HUDEP-2 (cell line): ENCODE results near the gene PODN.
A peak's percentile ranks its signal among the peaks of the same experiment; 100 is the strongest.

Experiments used
- DNase-seq, 76 experiments: peaks; one replicate each; lab custom pipeline; 2025; ENCODE audit not compliant: unreplicated experiment in 76 of 76; lab: John Stamatoyannopoulos, UW

Gene PODN

DNA sequence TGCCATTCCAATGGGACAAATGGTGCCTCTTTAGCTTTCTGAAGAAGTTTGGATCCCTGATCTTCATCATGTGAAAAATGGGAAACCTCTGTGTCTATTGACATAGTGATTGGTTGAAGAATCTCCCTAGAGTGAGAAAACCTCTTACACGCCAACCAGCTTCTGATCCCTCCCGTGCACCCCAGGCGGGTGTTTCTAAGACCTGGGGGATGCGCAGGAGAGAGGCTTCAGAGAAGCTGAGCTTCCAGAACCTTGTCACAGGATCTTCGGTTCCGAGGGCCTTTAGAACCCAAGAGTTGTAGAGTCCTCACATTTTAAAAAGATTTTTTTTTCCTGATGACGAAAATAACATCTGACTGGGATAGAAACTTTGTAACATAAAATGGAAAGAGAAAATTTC lies 11.3 kb downstream of the PODN start:
- no peak for DNase-seq

DNA sequence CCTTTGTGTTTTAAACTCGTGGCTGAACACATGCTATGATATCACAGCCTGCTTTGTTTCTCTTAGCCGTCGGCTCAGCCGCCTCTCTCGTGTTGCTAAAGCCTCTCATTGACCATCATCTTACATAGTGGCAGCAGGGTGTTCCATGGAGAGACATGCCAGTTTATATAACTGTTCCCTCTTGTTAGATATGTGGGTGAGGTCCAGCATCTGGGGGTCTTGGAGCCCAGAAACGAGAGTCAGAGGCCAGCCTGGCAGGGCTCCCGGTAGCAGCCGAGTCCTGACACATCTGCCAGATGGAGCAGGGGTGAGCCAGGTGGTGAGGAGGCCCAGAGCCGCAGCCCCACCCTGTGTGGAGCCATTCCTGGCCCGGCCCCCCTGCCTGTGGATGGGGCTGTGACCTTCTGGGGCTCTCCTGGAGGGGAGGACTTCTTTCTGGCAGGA lies 11.9 kb downstream of the PODN start:
- no peak for DNase-seq

DNA sequence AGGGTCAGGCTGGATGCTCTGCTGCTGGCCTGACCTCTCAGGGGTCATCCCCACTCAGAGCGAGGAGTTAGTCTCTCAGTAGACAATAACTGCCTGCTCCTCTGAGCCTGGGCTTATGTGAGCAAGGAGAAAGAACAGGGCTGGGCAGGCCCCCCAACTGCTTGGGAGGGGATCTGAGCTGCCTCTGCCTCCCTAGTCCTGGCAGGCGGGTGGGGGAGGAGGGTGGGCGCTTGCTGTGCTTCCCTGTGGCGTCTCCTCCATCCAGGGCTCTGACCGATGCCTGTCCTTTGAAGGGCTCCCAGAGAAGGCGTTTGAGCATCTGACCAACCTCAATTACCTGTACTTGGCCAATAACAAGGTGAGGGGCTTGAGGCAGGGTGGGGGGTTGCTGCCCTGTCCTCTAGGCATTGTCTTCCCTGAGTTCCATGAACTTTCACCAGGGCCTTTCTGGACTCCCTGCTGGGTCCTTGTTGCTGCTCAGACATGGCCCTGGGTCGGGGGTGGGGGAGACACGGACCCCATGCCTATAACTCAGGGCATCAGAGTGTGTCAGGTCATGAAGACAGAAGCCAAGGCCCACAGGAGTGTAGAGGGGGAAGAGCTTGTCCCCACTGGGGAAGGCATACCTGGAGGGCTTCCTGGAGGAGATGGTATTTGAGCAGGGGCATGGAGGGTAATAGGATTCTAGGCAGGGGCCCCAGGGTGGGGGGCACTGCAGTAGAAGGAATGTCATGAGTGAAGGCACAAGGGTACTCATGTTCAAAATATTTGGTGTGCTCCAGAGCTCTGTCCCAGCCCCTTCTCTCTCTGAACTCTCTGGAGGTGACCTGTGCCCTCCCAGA lies 12.5 kb downstream of the PODN start:
- DNase-seq: no peak

DNA sequence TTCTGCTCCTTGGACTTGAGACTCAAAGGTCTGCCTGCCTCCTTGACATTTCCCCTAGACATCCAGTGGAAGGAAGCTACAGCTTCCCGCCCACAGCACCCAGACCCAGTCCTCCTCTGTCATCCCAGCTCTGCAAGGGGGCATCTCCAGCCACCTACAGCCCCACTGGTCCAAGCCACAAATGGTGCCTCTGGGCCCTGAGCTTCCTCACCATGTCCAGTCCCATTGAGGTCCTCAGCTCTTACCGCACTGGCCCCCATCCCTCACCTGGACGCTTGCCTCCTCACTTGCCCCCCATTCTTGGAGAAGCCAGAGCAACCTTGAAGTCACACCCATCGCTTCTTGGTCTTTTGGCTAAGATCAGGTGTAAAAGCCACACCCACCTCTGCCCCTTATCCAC lies 13.2 kb downstream of the PODN start:
- DNase-seq: no peak

DNA sequence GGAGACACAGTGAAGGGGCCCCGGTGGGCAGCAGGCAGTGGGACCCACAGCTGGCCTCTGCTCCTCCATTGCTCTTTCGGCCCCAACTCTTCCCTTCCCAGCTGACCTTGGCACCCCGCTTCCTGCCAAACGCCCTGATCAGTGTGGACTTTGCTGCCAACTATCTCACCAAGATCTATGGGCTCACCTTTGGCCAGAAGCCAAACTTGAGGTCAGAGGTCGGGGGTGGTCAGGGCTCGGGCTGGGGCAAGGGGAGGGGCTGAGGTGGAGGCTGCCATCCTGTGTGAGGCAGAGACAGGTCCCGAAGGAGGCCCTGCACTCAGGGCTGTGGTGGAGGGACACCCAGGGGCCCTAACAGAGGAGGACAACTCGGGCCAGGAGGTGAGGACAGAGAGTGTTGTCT lies 13.7 kb downstream of the PODN start:
- no peak for DNase-seq

DNA sequence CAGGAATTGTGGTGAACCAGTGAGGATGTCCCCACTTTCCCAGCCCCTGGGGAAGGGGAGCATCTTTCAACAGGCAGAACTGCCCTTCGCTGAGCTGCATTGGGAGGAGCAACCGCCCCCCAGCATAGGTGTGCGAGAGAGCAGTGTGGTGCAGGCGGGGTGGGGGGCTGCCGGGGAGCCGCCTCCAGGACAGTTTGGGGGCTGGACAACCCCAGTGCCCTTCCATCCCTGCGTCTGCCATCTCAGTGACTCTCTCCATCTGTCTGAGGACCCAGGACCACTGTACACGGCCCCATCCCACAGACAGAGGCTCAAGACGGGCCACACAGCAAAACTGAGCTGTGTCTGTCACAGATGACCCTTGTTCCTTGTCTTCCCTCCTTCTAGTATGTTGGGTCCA lies 14.2 kb downstream of the PODN start:
- no peak for DNase-seq

DNA sequence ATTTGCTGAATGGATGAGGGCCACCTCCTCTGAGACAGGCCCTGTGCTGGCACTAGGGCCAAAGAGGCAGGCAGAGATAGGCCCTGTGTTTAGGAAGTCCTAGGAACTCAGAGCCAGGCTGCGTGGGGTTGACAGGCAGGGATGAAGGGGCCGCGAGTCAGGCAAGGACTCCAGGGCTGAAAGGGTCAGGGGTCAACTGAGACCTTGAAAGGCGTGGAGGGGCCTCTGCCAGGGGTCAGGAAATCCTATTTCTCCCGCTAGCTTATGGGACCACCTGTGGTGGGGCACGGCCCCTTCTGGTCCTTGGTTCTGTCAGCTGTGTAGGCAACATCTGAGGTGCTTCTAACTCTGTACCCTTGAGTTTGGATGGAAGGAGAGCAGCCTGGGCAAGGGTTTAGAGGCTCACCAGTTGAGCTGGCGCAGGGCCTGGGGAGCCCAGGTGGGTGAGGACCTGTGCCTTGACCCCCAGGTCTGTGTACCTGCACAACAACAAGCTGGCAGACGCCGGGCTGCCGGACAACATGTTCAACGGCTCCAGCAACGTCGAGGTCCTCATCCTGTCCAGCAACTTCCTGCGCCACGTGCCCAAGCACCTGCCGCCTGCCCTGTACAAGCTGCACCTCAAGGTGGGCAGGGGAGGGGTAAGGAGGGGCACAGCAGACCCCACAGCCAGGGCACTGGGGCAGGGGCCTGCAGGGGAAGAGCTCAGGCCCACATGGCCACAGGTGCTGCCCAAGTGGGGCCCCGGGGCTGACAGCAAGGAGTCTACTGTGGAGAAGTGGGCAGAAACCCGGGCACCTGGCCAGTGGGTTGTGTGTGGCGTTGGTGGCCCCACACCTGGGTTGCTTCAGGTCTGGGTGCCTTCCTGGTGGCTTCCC lies 14.9 kb downstream of the PODN start:
- no peak for DNase-seq

DNA sequence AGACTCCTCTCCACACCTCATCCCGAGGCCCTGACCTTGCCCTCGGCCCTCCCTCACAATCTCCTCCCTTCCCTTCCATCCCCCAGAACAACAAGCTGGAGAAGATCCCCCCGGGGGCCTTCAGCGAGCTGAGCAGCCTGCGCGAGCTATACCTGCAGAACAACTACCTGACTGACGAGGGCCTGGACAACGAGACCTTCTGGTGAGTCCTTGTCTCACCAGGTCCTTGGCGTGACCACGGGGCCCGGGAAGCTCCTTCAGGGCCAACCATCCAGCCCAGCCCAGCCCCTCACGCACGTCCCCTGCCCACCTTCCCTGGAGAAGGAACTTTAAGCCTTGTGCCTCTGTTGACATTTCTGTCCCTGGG lies 15.6 kb downstream of the PODN start:
- no peak for DNase-seq

DNA sequence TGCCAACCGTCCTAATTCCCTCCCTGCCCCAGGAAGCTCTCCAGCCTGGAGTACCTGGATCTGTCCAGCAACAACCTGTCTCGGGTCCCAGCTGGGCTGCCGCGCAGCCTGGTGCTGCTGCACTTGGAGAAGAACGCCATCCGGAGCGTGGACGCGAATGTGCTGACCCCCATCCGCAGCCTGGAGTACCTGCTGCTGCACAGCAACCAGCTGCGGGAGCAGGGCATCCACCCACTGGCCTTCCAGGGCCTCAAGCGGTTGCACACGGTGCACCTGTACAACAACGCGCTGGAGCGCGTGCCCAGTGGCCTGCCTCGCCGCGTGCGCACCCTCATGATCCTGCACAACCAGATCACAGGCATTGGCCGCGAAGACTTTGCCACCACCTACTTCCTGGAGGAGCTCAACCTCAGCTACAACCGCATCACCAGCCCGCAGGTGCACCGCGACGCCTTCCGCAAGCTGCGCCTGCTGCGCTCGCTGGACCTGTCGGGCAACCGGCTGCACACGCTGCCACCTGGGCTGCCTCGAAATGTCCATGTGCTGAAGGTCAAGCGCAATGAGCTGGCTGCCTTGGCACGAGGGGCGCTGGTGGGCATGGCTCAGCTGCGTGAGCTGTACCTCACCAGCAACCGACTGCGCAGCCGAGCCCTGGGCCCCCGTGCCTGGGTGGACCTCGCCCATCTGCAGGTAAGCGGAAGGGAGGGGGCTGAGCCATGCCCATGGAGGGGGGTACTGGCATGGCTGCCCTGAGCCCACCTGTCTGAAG lies 16.5 kb downstream of the PODN start:
- DNase-seq: no peak

DNA sequence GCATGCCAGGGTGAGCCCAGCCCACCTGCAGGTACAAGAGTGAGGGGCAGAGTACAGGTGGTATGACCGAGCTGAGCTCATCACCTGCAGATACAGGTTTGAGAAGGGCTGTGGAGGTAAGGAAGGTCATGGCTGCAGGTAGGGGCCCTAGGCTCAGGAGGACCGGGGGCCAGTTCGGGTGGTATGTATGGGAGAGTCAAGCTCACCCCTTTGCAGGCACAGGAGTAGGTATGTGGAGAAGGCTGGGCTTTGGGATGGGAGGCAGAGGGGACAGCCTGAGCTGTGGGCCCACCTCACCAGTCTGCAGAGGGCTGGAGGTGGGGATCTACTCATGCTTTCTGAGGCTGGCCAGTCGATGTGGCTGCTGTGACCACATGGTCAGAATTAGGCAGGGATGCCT lies 17.2 kb downstream of the PODN start:
- no peak for DNase-seq

DNA sequence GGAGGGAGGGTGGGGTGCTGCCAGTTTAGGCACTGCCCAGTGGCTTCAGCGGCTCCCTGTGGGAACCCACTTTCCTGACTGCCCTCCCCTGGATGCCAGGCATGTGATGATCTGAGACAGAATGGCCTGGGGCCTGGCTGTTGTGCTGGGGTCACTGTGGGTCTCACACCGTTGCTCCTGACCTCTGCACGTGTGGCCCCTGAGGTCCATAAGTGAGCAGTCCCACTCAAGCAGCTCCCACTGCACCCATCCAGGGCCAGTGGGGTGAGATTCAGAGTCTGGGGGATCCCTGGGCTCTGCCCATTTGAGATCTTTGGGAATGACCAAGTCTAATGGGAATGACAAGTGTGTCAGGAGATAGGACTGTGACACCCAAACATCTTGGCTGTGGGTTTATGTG lies 18.0 kb downstream of the PODN start:
- DNase-seq: no peak

DNA sequence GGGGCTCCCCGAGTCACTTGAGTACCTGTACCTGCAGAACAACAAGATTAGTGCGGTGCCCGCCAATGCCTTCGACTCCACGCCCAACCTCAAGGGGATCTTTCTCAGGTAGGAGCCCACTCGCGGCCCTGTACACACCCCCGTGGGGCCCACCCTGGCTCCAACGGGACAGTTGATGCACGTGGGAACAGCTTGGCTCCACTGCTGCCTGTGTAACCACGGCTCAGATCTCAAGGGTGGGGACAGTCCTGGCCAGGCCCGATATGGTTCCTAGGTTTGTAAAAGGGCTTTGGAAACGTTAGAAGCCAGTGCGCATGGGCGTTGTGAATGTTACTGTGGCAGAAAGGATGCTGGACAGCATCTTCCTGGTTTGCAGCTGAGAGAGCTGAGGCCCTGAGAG lies 18.8 kb downstream of the PODN start:
- DNase-seq: peak in 9 of 76 experiments; percentile 4 to 67 (median 39)

DNA sequence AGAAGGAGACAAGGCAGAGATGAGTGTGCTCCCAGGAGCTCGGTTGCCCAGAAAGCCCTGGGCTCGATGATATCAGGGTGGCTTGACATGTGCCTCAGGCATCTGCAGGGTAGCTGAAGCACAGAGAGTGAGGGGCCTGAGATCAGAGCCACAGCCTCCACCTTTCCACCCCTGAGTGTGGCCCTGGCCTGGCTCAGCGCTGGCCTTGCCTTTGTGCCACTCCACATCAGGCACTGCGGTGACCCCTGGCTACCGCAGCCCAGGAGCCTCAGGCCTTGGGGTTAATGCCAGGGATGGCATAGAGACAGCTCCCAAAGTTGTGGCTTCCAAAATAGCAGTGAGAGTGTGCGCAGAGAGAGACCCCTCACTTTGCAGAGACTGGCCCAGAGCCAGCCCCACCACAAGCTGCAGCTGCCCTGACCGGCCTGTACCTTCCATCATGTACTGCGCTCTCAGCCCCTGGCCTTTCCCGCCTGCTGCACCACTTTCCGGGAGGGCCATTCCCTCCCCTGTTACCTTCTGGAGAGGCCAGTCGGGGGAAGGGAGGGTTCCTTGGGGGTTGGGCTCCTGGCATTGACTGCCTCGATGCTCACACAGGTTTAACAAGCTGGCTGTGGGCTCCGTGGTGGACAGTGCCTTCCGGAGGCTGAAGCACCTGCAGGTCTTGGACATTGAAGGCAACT lies 19.5 kb downstream of the PODN start:
- DNase-seq: no peak

DNA sequence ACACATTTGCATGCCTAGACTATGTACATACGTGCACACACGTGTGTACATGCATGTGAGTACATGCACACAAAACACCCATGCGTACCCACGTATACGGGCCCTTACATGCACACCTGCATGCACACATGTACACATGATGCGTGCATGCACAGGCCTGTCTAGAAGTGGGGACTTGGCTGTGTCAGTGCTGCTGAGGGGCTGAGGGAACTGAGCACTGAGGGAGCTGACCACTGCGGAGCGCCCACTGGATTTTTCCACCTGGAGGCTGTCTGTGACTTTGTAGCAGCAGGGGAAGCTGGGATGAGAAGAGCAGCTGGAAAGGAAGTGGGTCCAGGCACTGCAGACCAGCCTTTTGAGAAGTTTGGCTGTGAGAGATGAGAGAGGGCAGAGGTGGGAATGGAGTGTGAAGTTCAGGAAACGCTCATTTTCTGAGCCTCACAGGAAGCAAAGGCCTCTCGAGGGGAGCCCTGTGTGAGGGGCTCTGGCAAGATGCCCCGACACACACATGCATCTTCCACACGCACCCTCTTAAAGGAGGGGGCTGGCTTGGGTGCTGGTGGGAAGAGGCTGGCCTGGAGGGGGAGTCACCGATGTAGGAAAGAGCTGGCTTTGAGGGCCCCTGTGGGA lies 20.9 kb downstream of the PODN start:
- DNase-seq: no peak

DNA sequence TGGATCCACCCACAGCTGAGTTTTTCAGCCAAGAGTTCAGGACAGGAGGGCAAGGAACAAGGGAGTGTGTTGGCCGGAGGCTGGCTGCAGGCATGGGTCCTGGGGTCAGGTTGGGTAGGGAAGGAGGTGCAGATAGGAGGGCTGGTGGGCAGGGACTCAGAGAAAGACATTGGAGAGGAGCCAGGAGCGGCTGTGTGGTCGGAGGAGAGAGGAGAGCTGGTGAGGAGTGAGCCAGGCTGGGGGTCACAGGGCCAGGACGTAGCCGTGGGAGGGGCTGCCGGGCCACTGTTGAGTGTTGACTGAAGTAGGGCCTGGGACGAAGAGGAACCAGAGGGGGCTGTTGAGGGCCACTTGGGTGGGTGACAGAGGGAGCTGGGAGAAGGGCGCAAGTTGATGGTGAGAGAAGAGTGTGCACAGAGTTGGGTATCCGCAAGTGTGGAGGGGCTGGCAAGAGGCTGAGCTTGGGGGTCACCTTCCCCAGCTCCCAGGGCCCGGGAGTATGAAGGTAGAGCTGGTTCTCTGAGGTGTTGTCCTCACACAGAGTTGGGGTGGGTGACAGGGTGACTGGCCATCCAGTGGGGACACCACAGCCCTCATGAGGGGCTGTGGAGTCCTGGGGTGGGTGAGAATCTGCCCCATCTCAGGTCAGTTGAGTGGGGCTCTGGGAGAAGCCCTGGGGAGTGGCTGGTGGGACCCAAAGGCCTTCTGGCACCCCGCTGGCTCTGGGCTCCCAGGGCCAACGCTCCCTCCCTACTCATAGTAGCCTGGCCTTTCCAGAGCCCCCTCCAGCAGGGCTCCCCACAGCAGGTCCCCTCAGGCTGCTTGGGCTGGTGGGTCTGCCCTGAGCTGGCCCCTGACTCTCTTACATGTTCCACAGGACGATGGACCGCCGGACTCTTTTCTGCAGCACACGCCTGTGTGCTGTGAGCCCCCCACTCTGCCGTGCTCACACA lies 21.9 kb downstream of the PODN start:
- no peak for DNase-seq

DNA sequence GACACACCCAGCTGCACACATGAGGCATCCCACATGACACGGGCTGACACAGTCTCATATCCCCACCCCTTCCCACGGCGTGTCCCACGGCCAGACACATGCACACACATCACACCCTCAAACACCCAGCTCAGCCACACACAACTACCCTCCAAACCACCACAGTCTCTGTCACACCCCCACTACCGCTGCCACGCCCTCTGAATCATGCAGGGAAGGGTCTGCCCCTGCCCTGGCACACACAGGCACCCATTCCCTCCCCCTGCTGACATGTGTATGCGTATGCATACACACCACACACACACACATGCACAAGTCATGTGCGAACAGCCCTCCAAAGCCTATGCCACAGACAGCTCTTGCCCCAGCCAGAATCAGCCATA lies 22.6 kb downstream of the PODN start:
- DNase-seq: peak in 1 of 76 experiments; percentile 8

DNA sequence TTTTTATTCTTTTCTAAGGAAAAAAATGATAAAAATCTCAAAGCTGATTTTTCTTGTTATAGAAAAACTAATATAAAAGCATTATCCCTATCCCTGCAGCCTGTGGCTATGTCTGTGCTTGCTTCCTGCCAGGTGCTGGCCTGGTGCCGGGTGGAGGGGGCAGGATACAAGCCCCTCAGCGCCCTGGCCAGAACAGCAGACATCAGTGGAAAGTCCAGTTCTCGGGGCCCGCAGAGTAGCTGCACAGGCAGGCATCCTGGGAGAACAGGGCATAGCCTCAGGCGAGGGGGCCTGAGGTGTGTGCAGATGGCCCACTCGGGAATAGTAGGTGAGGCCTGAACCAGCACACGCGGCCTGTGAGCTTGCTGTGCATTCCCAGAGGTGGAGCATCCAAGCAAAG lies 23.4 kb downstream of the PODN start:
- DNase-seq: no peak

DNA sequence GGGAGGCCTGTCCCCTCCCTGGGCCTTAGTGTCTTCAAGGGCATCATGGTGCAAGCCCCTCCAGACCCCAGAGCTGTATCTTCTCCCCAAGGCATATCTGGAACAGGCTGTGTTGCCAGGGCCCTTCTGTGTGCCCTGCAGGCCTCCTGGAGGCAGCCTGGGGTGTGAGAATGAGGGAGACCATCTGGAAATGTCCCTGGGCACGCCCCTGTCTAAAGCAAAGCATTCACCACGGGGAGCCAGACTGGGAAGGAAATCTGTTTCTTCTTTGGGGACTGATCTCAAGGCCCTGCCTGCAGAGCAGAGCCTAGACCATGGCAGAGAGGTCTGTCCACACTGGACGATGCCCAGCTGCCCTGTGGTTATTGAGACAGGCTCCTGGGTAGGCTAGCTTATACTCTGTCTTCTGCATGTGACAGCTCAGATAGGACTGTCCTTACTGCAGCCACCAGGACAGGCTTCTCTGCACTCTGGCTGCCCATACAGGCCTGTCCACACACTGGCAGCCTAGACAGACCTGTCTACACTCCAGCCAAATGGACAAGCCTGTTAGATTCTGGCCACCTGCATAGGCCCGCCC lies 24.6 kb downstream of the PODN start:
- DNase-seq: no peak
